HL-60 (cell line): ENCODE data around the gene KAZN.

Source experiments
- DNase-seq, 2 experiments: peaks; one replicate each; pipeline ENCODE4 v3.0.0-alpha.2; 2010 to 2020; ENCODE audit warnings: low read depth in 1 of 2, low spot score in 1 of 2
- H3K27ac ChIP-seq: fragments of 250-450 bp; sonication (Bioruptor Pico); replicated peaks from 2 replicates; pipeline ENCODE4 v1.5.1; 2020; ENCODE audit warnings: mild to moderate bottlenecking, moderate library complexity
- H3K27me3 ChIP-seq: fragments of 250-450 bp; sonication (Bioruptor Pico); 2 replicates; pipeline ENCODE4 v1.5.1; 2021; ENCODE audit warnings: mild to moderate bottlenecking, moderate library complexity; ENCODE audit not compliant: insufficient read depth, poor library complexity, severe bottlenecking
- H3K4me3 ChIP-seq: replicated peaks from 2 replicates; pipeline ENCODE4 v1.5.1; 2011; ENCODE audit warnings: mild to moderate bottlenecking, control low read depth, low read length; ENCODE audit not compliant: insufficient read depth
- CTCF ChIP-seq: IDR thresholded peaks from one replicate; pipeline ENCODE4 v1.5.1; 2011; ENCODE audit warnings: low read length, control low read depth, inconsistent platforms; ENCODE audit not compliant: insufficient read depth
- GABPA ChIP-seq: IDR thresholded peaks from 2 replicates; pipeline ENCODE4 v1.6.1; 2012; ENCODE audit warnings: low read depth
- POLR2AphosphoS5 ChIP-seq: IDR thresholded peaks from 2 replicates; pipeline ENCODE4 v1.6.1; 2012; ENCODE audit warnings: low read depth
- REST ChIP-seq: IDR thresholded peaks from 2 replicates; pipeline ENCODE4 v1.6.1; 2012; ENCODE audit warnings: low read depth; ENCODE audit not compliant: insufficient replicate concordance
- SPI1 ChIP-seq: IDR thresholded peaks from 2 replicates; pipeline ENCODE4 v1.6.1; 2012; ENCODE audit warnings: low read depth, mild to moderate bottlenecking, borderline replicate concordance

Gene KAZN

GRCh38 chr1:15110128-15110866 is 511.8 kb downstream of the KAZN start:
- Histone ChIP-seq H3K4me3 (no peak overlapping the region), H3K27ac (no peak overlapping the region), H3K27me3 (no peaks in the 10 kb centered on the region)
- no peak for DNase-seq
- no peak for TF ChIP-seq CTCF
- no peak for TF ChIP-seq POLR2AphosphoS5
- TF ChIP-seq REST, result no peak
- TF ChIP-seq GABPA, result no peak
- TF ChIP-seq SPI1, result no peak

GRCh38 chr1:15110867-15111230 is 512.4 kb downstream of the KAZN start:
- Histone ChIP-seq H3K4me3 (no peak overlapping the region), H3K27ac (no peak overlapping the region), H3K27me3 (no peaks in the 10 kb centered on the region)
- TF ChIP-seq REST, result no peak
- TF ChIP-seq GABPA, result no peak
- TF ChIP-seq SPI1, result no peak
- no peak for TF ChIP-seq CTCF
- TF ChIP-seq POLR2AphosphoS5, result no peak
- DNase-seq, result no peak

- no peak for DNase-seq
- Histone ChIP-seq H3K27ac (no peak overlapping the region), H3K27me3 (no peaks in the 10 kb centered on the region), H3K4me3 (no peak overlapping the region)
- TF ChIP-seq POLR2AphosphoS5, result no peak
These were observed 514.7 kb downstream of the KAZN start for GRCh38 chr1:15113146-15113545.

- Histone ChIP-seq H3K27ac (no peak overlapping the region), H3K27me3 (no peaks in the 10 kb centered on the region), H3K4me3 (no peak overlapping the region)
- TF ChIP-seq GABPA (no peak), REST (no peak), POLR2AphosphoS5 (no peak), SPI1 (no peak), CTCF (no peak)
- DNase-seq, result no peak
These were observed 516.4 kb downstream of the KAZN start for GRCh38 chr1:15114884-15115283.
